Measurements from ENCODE around the gene FILIP1L. TPM values are rescaled to one million over a fixed set of nuclear protein-coding genes. Genes with fewer than 3 reads are reported as not detected.

FILIP1L gene
- total RNA-seq, 4 donors from 2014 or later, result 28.3 to 56.3 (median 43.2) TPM

DNA sequence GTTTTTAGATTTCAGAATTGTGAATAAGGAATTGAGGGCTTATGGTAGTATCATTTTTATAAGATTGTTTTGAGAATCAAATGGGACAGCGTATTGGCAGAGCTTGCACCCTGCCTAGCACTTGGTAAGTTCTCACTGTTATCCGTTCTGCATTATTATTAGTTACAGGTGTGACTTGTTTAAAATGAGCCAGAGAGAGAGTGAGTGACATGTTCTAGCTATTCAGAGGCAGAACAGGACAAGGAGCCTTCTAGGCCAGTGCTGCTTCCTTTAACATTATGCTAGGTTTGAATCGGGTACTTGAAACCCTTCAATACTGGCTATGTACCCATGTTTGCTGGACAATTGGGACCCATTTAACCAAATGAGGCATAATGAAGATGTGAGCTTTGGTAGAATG lies 133.7 kb downstream of the FILIP1L start:
- TF ChIP-seq, protein P1, sequence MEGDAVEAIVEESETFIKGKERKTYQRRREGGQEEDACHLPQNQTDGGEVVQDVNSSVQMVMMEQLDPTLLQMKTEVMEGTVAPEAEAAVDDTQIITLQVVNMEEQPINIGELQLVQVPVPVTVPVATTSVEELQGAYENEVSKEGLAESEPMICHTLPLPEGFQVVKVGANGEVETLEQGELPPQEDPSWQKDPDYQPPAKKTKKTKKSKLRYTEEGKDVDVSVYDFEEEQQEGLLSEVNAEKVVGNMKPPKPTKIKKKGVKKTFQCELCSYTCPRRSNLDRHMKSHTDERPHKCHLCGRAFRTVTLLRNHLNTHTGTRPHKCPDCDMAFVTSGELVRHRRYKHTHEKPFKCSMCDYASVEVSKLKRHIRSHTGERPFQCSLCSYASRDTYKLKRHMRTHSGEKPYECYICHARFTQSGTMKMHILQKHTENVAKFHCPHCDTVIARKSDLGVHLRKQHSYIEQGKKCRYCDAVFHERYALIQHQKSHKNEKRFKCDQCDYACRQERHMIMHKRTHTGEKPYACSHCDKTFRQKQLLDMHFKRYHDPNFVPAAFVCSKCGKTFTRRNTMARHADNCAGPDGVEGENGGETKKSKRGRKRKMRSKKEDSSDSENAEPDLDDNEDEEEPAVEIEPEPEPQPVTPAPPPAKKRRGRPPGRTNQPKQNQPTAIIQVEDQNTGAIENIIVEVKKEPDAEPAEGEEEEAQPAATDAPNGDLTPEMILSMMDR (IDR thresholded peaks at IDR 0.05; ENCODE audit: low read depth), result no peak

DNA sequence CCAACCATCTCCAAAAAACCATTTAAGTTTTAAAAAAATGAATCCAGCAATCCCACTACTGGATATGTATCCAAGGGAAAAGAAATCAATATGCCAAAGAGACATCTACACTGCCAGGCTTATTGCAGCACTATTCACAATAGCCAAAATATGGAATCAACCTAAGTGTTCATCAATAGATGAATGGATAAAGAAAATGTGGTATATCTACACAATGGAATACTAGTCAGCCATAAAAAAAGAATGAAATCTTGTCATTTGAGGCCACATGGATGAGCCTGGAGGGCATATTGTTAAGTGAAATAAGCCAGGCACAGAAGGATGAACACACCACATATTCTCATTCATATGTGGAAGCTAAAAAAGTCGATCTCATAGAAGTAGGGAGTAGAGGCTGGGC lies 136.1 kb downstream of the FILIP1L start:
- TF ChIP-seq, protein P1 (IDR thresholded peaks at IDR 0.05; ENCODE audit: low read depth), result no peak

DNA sequence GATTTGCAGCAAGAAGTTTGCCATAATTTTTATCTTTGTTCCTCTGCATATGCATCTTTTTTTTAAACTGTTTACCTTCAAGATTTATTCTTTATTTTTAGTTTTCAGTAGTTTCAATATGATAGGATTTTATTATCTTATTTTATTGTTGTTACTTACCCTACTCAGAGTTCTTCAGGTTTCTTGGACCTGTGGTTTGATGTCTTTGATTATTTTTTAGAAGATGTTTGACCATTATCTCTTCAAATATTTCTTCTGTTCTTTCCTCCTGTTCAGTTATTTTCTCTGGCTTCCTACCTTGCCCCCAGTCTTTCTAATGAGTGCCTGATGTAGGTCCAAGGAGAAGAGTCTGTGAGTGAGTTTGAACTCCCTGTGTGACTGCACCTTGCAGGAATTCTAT lies 137.7 kb downstream of the FILIP1L start:
- TF ChIP-seq, protein P1 (IDR thresholded peaks at IDR 0.05; ENCODE audit: low read depth), result no peak

DNA sequence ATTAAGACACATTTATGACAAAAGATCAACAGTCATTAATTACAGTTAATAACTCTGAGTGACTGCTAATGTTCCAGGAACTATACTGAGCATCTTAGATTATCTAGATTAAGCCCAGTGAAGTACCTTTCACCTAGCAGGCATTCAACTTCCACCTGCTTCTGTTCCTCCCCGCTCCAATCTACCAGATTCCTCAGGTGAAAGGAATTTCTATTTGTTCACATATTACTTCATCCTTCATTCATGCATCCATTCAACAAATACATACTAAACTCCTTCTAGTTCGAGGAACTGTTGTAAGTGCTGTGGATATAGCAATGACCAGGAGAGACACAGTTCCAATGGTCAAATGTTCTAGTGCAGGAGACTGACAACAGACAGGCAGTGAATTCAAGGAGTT lies 139.3 kb downstream of the FILIP1L start:
- TF ChIP-seq, protein P1 (IDR thresholded peaks at IDR 0.05; ENCODE audit: low read depth), result no peak

DNA sequence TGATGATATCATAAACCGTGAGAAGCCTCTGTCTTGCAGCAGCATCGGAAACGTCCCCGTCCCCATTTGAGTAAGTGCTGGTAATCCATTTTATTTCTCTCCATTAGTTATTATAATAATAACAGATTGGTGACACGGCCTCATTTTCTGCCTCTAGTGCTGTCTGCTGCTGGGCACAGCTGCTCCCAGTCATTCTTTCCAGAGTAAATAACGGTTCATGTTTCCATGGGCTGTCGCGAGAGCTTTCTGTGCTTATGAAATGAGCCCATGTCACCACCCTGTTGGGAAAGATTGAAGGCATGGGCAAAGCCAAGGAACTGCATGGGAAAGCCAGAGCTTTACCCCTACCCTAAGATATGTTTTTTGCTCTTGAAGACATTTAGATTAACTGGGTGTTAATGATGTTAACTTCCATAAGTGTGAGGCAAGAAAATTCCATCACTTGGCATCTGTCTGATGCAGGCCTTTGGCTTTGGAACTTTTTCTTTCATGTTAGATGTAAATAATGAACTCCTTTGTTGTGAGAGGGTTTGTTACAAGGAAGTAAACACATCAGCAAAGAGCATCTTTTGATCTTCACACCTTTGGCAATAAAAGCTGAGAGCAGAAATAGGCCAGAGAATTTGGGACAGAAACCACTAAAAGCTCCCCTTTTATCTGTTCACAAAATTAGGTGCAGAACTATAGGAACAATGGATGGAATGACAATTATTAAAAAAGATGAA lies 141.8 kb downstream of the FILIP1L start:
- TF ChIP-seq, protein P1 (IDR thresholded peaks at IDR 0.05; ENCODE audit: low read depth), result no peak

DNA sequence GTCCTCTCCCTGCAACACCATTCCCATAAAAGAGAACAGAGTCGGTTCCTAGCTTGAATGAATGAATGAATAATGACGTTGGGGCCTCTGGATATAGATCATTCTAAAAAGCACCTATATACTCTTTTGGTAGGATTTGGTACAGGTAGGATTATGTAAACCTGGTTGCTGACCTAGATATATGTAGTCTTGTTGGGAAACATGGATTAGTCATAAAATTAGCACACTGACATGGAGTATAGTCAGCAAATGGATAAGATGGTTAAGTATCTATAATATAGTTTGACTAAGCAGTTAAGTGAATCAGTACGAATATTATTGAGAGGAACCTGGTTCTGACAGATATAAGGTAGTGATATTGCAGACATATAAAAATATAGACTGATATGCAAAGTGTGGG lies 142.5 kb downstream of the FILIP1L start:
- TF ChIP-seq, protein P1 (IDR thresholded peaks at IDR 0.05; ENCODE audit: low read depth), result no peak

DNA sequence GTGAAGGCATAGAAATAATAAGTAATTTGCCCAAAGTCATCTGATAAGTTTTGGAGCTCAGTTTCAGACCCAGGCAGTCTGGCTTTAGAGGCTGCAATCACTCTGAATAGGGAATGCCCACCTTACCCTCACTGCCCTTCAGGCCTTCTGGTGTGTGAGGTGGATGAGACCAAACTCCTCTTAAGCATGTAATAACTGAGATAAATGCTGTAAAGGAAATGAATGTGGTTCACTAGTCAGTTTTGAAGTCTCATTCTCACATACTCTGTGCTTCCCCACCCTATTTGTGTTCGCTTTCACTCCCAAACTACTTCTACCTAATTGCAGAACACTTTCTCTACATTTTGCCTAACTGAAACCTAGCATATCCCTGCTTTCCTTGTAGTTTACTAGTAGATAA lies 144.1 kb downstream of the FILIP1L start:
- TF ChIP-seq, protein P1 (IDR thresholded peaks at IDR 0.05; ENCODE audit: low read depth), result no peak

All from subcutaneous adipose tissue (tissue), 4 donors.